Tibial artery (tissue), 4 donors: ENCODE data around the gene CREB3L2.
"Not testable (repeated sequence)": the region's sequence is repeated elsewhere in the genome, so short reads cannot be mapped to it uniquely, and the experiment has no call there.

ENCODE experiments used
- DNase-seq, 2 donors: peaks; one replicate each; pipeline ENCODE4 v3.0.0-alpha.2; 2019
- H3K27ac ChIP-seq, 2 donors: fragments of 200-600 bp; sonication (generic) in 1 of 2; 1 replicate in 1 of 2; 2 replicates in 1 of 2; pipeline ENCODE4 v1.5.1; 2018 to 2019; ENCODE audit warnings: mild to moderate bottlenecking in 1 of 2
- H3K27me3 ChIP-seq, 2 donors: fragments of 200-600 bp; sonication (generic) in 1 of 2; one replicate each; pipeline versions ENCODE4 v1.5.1 to v1.6.0; 2016 to 2019
- H3K36me3 ChIP-seq, 3 donors: fragments of 200-600 bp; sonication (generic) in 2 of 3; one replicate each; pipeline ENCODE4 v1.5.1; 2016 to 2019; ENCODE audit warnings: mild to moderate bottlenecking in 2 of 3
- H3K4me1 ChIP-seq, 4 donors: fragments of 200-600 bp; sonication (generic) in 2 of 4; 1 replicate in 3 of 4; 2 replicates in 1 of 4; pipeline ENCODE4 v1.5.1; 2016 to 2019
- H3K4me3 ChIP-seq, 2 donors: fragments of 200-600 bp; sonication (generic) in 1 of 2; 1 replicate in 1 of 2; 2 replicates in 1 of 2; pipeline ENCODE4 v1.5.1; 2018 to 2019; ENCODE audit warnings: mild to moderate bottlenecking in 2 of 2
- H3K9me3 ChIP-seq, 3 donors: fragments of 200-600 bp; sonication (generic) in 1 of 3; one replicate each; pipeline ENCODE4 v1.5.1; 2016 to 2019
- intact Hi-C: fragments of 100-400 bp; cut with DNase I; formaldehyde crosslinking; loops from one replicate; pipeline ENCODE4 v1.15.0; 2023; ENCODE audit warnings: low total_unique reads
- TF ChIP-seq, protein P1 (sequence below), 2 experiments: fragments of 200-600 bp in 1 of 2; fragments of 450-650 bp in 1 of 2; IDR thresholded peaks; one replicate each; pipeline ENCODE4 v1.5.1; 2017 to 2019; ENCODE audit warnings: antibody characterized with exemption in 2 of 2, mild to moderate bottlenecking in 1 of 2, moderate library complexity in 1 of 2

CREB3L2 gene

GRCh38 chr7:137927386-137927785, 74.5 kb downstream of the CREB3L2 start:
- TF ChIP-seq, protein P1, sequence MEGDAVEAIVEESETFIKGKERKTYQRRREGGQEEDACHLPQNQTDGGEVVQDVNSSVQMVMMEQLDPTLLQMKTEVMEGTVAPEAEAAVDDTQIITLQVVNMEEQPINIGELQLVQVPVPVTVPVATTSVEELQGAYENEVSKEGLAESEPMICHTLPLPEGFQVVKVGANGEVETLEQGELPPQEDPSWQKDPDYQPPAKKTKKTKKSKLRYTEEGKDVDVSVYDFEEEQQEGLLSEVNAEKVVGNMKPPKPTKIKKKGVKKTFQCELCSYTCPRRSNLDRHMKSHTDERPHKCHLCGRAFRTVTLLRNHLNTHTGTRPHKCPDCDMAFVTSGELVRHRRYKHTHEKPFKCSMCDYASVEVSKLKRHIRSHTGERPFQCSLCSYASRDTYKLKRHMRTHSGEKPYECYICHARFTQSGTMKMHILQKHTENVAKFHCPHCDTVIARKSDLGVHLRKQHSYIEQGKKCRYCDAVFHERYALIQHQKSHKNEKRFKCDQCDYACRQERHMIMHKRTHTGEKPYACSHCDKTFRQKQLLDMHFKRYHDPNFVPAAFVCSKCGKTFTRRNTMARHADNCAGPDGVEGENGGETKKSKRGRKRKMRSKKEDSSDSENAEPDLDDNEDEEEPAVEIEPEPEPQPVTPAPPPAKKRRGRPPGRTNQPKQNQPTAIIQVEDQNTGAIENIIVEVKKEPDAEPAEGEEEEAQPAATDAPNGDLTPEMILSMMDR (IDR thresholded peaks at IDR 0.05) = no peak
- Histone ChIP-seq H3K9me3 (no peaks in the 10 kb centered on the region), H3K4me1 (peaks cover 0 to 65% (median 15%) of the 10 kb centered on the region in 4 donors), H3K27ac (no peak overlapping the region), H3K36me3 (peaks cover 14 to 39% (median 14%) of the 10 kb centered on the region in 3 donors), H3K27me3 (no peaks in the 10 kb centered on the region), H3K4me3 (no peak overlapping the region)
- intact Hi-C loops = no loop called here
- no peak for DNase-seq

DNA sequence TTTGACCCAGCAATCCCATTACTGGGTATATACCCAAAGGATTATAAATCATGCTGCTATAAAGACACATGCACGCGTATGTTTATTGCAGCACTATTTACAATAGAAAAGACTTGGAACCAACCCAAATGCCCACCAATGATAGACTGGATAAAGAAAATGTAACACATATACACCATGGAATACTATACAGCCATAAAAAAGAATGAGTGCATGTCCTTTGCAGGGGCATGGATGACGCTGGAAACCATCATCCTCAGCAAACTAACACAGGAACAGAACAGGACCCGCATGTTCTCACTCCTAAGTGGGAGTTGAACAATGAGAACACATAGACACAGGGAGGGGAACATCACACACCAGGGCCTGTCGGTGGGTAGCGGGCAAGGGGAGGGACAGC, 75.7 kb downstream of the CREB3L2 start:
- Histone ChIP-seq H3K4me1 (peaks cover 0 to 63% (median 13%) of the 10 kb centered on the region in 4 donors), H3K36me3 (peaks cover 14 to 39% (median 14%) of the 10 kb centered on the region in 3 donors)
- intact Hi-C loops, H3K9me3 ChIP-seq, H3K27me3 ChIP-seq, H3K27ac ChIP-seq, DNase-seq, H3K4me3 ChIP-seq: not testable (repeated sequence)

GRCh38 chr7:137925754-137926153, 76.1 kb downstream of the CREB3L2 start:
- H3K36me3 ChIP-seq = peaks cover 14 to 39% (median 14%) of the 10 kb centered on the region in 3 donors
- no peak for DNase-seq
- no peaks in the 10 kb centered on the region for H3K27me3 ChIP-seq
- TF ChIP-seq, protein P1 (IDR thresholded peaks at IDR 0.05) = no peak
- no peaks in the 10 kb centered on the region for H3K9me3 ChIP-seq
- H3K4me3 ChIP-seq = no peak overlapping the region
- intact Hi-C loops = no loop called here
- peak overlapping the region in 1 of 2 donors; percentile 6 for H3K27ac ChIP-seq
- peaks cover 0 to 63% (median 10%) of the 10 kb centered on the region in 4 donors for H3K4me1 ChIP-seq

DNA sequence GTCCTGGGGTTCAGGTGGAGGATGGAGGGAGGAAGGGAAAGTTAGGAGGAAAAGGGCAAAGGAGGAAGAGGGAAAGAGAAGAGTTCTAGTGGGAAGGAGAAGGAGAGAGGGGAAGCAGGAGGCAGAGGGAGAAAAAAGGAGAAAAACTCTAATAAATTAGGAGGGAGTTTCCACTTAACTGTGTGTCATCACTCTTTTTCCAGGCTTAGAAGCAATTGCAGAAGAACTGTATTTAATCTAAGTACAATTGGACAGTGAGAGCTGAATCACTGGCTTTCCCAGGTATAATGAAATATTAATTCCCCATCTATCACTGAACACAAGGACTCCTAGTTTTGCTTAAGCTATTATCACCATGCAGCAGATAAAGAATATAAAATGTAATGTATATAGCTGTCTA, 76.8 kb downstream of the CREB3L2 start:
- TF ChIP-seq, protein P1 (IDR thresholded peaks at IDR 0.05) = no peak
- H3K27me3 ChIP-seq = no peaks in the 10 kb centered on the region
- no peak for DNase-seq
- H3K27ac ChIP-seq = peak overlapping the region in 1 of 2 donors; percentile 13
- peaks cover 14 to 39% (median 14%) of the 10 kb centered on the region in 3 donors for H3K36me3 ChIP-seq
- no peak overlapping the region for H3K4me3 ChIP-seq
- H3K4me1 ChIP-seq = peaks cover 0 to 63% (median 10%) of the 10 kb centered on the region in 4 donors
- intact Hi-C loops = no loop called here
- H3K9me3 ChIP-seq = no peaks in the 10 kb centered on the region

DNA sequence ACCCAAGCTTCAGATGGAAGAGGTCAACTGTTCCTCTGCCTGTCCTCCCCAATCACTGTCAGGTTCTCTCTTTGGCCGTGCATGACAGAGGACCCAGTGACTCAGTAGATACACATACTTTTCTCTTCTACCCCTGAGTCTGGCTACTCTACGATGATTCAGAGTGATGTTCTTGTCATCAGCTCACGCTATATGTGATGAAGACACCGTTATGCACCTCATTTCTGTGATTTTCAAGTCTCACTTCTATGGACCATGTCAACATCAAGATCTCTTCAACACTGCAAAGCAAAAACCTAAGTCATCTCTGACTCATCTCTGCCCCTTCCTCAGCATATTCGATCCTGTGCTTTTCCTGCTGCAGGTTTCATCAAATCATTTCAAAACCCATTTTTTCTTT, 78.5 kb downstream of the CREB3L2 start:
- DNase-seq = no peak
- Histone ChIP-seq H3K36me3 (peaks cover 14 to 39% (median 14%) of the 10 kb centered on the region in 3 donors), H3K4me1 (peaks cover 0 to 67% (median 11%) of the 10 kb centered on the region in 4 donors), H3K9me3 (no peaks in the 10 kb centered on the region), H3K4me3 (no peak overlapping the region), H3K27ac (no peak overlapping the region), H3K27me3 (no peaks in the 10 kb centered on the region)
- intact Hi-C loops = no loop called here
- TF ChIP-seq, protein P1 (IDR thresholded peaks at IDR 0.05) = no peak

- Histone ChIP-seq H3K27ac (peak overlapping the region; percentile 30 to 53), H3K27me3 (no peaks in the 10 kb centered on the region), H3K4me1 (peaks cover 0 to 92% (median 11%) of the 10 kb centered on the region in 4 donors), H3K9me3 (no peaks in the 10 kb centered on the region), H3K4me3 (no peak overlapping the region), H3K36me3 (peaks cover 0 to 17% (median 6%) of the 10 kb centered on the region in 3 donors)
- TF ChIP-seq, protein P1 (IDR thresholded peaks at IDR 0.05) = no peak
- intact Hi-C loops = no loop called here
- DNase-seq = no peak
Measured at GRCh38 chr7:137920637-137921399, 81.1 kb downstream of the CREB3L2 start.
